HG03135 (cell line): ENCODE results near the gene ANO4.

Experiments
- ATAC-seq: cut with Tn5 transposase; IDR thresholded peaks from one replicate; pipeline ENCODE4 v1.9.1; 2021; ENCODE audit warnings: mild to moderate bottlenecking, moderate library complexity; ENCODE audit not compliant: unreplicated experiment

The ANO4 gene

GRCh38 chr12:101168001-101168400, 373.4 kb downstream of the ANO4 start:
- ATAC-seq: no peak

GRCh38 chr12:101172316-101172715, 377.7 kb downstream of the ANO4 start:
- no peak for ATAC-seq

- ATAC-seq: no peak
Observed at GRCh38 chr12:101173197-101173749, 378.7 kb downstream of the ANO4 start.

GRCh38 chr12:101174541-101174940, 380.0 kb downstream of the ANO4 start:
- no peak for ATAC-seq
